ENCODE data around the gene ASGR1.
"Not testable (repeated sequence)": the region's sequence is repeated elsewhere in the genome, so short reads cannot be mapped to it uniquely, and the experiment has no call there.

ASGR1 gene

GRCh38 chr17:7190276-7190917, 11.2 kb upstream of the ASGR1 start:
- no peak for DNase-seq

GRCh38 chr17:7186241-7186640, 7.1 kb upstream of the ASGR1 start:
- DNase-seq: no peak

DNA sequence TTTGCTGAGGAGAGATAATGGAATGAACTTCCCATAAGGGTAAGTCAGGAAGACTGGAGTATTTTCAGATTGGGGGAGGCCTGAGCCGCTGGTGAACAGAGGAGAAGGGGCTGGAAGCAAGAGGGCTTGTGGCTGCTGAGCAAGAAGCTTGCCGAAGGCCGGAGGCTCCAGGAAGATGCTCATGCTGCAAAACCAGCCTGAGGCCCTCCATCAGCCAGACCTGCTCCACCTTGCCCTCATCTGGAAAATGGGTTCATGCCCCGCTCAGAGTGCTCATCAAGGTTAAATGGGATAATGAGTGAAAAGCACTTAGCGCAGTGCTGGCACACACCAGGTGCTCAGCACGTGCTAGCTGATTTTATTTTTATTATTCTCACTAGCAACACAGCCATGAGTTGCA, 5.5 kb upstream of the ASGR1 start:
- DNase-seq: no peak

GRCh38 chr17:7184091-7184488, 4.9 kb upstream of the ASGR1 start:
- peak; percentile 42 for DNase-seq

DNA sequence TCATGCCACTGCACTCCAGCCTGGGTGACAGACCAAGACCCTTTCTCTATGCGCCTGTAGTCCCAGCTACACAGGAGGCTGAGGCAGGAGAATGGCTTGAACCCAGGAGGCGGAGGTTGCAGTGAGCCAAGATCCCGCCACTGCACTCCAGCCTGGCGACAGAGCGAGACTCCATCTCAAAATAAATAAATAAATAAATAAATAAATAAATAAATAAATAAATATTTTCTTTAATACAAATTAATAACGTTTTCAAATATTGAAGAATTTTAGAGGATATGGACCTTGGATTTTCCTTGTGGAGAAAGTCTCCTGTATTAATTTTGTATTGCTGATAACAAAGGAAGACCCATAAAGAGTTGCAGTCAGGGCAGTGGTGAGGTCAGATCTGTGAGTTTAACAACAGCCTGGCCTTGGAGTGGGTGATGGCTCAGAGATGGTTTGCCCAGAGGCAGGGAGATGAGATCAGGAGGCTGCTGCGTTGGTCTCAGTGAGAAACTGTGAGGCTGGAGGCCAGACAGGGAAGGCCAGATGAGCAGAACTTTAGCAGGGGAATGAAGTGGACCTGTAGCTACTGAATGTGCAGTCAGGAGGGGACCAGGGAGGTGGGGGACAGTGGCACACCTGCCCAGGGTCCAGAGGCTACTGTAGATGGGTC, 4.4 kb upstream of the ASGR1 start:
- no peak for DNase-seq

DNA sequence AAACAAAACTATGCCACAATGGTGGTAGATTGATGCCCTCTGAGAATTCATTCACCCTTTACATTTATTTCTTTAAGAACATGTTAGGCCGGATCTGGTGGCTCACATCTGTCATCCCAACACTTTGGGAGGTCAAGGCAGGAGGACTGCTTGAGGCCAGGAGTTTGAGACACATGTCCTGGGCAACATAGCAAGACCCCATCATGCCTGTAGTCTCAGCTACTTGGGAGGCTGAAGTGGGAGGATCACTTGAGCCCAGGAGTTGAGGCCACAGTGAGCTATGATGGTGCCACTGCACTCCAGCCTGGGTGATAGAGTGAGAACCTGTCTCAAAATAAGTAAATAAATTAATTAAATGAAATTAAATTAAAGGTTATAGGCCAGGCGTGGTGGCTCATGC, 2.9 kb upstream of the ASGR1 start:
- DNase-seq: not testable (repeated sequence)

- no peak for DNase-seq
Measured at GRCh38 chr17:7178973-7179316, 225 bp downstream of the ASGR1 start.

- peak; percentile 20 for DNase-seq
Measured at GRCh38 chr17:7177954-7178477, 1.2 kb downstream of the ASGR1 start.

GRCh38 chr17:7177191-7177953, 1.8 kb downstream of the ASGR1 start:
- DNase-seq: peak; percentile 13

- no peak for DNase-seq
Measured at GRCh38 chr17:7176841-7177190, 2.4 kb downstream of the ASGR1 start.

DNA sequence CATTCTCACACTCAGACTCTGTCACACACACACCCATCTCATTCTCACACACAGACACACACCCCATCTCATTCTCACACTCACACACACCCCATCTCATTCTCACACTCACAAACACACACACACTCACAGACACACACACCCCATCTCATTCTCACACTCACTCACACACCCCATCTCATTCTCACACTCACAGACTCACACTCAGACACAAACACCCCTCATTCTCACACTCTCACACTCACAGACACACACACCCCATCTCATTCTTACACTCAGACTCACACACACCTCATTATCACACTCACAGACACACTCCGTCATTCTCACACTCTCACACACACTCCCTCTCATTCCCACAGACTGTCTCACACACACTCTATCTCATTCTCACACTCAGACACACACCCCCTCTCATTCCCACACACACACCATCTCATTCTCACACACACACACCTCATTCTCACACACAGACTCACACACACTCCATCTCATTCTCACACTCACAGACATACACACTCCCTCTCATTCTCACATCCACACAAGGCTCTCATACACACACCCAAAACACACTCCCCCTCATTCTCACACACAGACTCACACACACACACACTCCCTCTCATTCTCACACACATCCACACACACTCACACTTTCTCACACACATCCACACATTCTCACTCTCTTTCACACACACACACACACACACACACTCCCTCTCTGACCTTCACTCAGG, 2.9 kb downstream of the ASGR1 start:
- DNase-seq: no peak

GRCh38 chr17:7175330-7175733, 3.8 kb downstream of the ASGR1 start:
- DNase-seq: no peak

DNA sequence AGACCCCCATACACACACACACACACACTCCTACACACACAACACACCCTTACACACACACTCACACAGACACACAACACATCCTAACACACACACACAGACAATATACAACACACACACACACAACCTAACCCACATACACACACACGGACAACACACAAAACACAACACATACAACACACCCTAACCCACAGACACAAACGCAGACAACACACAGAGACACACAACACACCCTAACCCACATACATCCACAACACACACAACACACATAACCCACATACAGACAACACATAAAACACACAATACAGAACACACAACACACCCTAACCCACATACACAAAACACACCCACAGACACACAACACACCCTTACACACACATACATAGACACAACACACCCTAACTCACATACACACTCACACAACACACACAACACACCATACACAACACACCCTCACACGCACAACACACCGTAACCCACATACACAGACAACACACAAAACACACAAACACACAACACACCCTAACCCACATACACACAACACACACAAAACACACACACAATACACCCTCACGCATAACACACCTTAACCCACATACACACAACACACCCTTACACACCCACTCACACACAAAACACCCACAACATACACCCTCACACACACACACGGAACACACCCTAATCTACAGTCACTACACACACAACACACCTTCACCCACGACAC, 4.4 kb downstream of the ASGR1 start:
- no peak for DNase-seq

DNA sequence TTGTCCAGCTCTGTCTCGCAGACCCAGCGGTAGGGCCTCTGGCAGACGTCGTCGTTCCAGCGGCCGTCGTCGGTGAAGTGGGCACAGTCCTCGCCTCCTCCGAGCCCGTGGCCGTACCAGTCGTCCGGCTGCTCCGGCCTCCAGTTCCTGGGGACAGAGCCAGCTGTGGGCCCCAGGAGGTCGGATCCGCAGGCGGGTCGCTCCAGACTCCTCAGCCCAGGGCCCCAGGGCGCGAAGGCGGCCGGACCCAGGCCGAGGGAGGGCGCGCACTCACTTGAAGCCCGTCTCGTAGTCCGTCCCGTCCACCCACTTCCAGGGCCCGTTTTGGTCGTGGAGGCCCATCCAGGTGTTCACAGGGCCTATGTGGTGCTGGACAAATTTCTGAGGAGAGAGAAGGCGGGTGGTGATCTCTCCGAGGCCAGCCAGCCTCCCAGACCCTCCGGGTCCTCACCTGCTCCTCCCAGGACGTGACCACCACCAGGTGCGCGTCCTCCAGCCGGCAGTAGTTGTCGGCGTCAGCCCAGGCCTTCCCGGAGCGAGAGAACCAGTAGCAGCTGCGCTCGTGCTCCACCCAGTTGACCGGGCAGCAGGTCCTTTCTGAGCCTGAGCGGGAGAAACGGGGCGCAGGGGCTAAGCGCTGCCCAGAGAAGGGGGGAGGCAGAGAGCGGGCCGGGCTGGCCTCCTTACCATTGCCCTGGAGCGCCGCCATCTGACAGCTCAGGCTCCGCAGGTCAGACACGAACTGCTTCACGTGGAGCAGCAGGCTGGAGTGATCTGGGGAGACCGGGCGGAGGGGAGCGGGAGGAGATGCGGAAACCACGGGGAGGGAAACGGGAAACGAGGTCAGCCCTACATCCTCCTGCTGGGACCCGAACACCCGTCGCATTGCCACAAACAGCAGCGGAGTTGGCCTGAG, 5.2 kb downstream of the ASGR1 start:
- peak; percentile 12 for DNase-seq

- not testable (repeated sequence) for DNase-seq
Measured at GRCh38 chr17:7172522-7173191, 6.5 kb downstream of the ASGR1 start.

- not testable (repeated sequence) for DNase-seq
Measured at GRCh38 chr17:7169565-7169908, 9.6 kb downstream of the ASGR1 start.

DNA sequence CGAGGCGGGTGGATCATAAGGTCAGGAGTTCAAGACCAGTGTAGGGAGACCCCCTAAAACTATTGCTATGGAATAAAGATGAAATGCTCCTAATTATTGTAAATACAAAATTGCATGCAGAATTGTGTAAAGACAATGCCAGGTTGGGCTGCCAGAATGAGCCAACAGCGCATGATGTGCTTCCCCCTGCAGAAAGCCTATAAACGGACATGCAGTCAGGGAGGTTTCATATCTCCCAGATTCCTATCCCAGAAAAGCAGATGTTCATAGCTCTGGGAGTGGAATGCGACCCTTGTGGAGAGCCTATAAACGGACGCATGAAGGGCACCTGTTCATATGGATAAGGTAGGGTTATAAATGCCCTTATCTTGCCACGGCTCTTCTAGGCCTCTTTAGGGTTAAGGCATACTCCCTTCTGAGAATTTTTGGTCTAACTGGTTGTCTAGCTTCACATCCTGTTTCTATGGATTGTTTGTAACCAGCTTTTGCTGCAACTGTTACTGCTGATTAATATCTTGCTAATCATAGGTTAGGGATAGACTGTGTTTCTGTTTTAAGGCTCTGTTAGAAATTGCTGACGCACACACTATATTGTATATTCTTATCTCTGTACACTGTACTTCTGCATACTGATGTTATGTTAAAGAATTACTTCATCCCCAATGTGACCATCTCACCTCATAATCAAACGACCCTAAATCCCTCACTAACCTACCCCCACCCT, 10.2 kb downstream of the ASGR1 start:
- DNase-seq: not testable (repeated sequence)

DNA sequence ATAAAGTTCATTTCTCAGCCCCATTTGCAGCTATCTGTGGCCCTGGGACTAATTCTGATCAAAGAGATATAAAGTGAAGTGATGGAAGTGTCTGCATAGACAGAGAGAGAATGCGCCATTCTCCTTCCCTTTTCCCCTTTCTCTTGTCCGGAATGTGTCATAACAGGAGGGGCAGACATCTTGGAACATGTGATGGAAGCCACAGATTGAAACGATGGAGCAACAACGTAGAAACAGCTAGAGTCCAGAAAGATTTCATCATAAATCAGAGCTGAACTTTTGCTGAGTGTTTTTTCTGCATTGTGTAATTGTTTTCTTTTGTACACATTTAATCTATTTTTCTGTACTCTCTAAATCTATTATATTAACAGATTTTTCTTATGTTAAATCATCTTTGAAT, 11.3 kb downstream of the ASGR1 start:
- DNase-seq: no peak

DNA sequence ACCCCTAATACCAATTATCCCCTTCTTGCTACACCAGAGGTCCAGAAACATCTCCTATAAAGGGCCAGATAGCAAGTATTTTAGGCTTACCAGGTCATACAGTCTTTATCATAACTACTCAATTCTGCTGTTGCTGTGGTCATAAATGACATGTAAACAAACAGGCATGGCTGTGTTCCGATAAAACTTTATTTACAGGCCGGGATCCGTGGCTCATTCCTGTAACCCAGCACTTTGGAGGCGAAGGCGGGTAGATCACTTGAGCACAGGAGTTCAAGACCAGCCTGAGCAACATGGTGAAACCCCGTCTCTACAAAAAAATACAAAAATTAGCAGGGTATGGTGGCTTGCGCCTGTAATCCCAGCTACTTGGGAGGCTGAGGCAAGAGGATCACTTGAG, 12.3 kb downstream of the ASGR1 start:
- DNase-seq: no peak

GRCh38 chr17:7159571-7159970, 19.6 kb downstream of the ASGR1 start:
- DNase-seq: not testable (repeated sequence)
